Omental fat pad (tissue), 4 donors: ENCODE results near the gene MAFB. TPM values are rescaled to one million over a fixed set of nuclear protein-coding genes. Genes with fewer than 3 reads are reported as not detected.

Source experiments
- ATAC-seq: fragments of 150-250 bp; one replicate; pipeline ENCODE4 v1.9.1; 2016; ENCODE audit warnings: mild to moderate bottlenecking, moderate library complexity; ENCODE audit not compliant: low FRiP score
- DNase-seq: peaks from one replicate; pipeline ENCODE4 v3.0.0-alpha.2; 2019; ENCODE audit warnings: low spot score
- CTCF ChIP-seq, 3 donors: fragments of 450-650 bp; IDR thresholded peaks; one replicate each; pipeline ENCODE4 v1.5.1; 2016 to 2017; ENCODE audit warnings: antibody characterized with exemption in 3 of 3, mild to moderate bottlenecking in 3 of 3, moderate library complexity in 2 of 3
- total RNA-seq, 4 donors: library from RNA; depleted of rRNA; stranded (reverse); fragments of >200 nt; gene quantifications; one replicate each; pipeline ENCODE4 v1.1.0, GENCODE V29; 2016

The MAFB gene
- total RNA-seq, 4 donors from 2014 or later = 44.3 to 173 (median 82.4) TPM

GRCh38 chr20:40720826-40721225, 31.8 kb upstream of the MAFB start:
- DNase-seq = no peak
- TF ChIP-seq CTCF (IDR thresholded peaks at IDR 0.05) = no peak
- no peak for ATAC-seq

GRCh38 chr20:40720099-40720498, 31.1 kb upstream of the MAFB start:
- TF ChIP-seq CTCF (IDR thresholded peaks at IDR 0.05) = no peak
- ATAC-seq = no peak
- no peak for DNase-seq

- TF ChIP-seq CTCF (IDR thresholded peaks at IDR 0.05) = no peak
- DNase-seq (no peak), ATAC-seq (no peak)
Observed at GRCh38 chr20:40718982-40719729, 30.1 kb upstream of the MAFB start.

GRCh38 chr20:40718214-40718977, 29.4 kb upstream of the MAFB start:
- TF ChIP-seq CTCF (IDR thresholded peaks at IDR 0.05) = no peak
- DNase-seq (no peak), ATAC-seq (no peak)

- DNase-seq = no peak
- ATAC-seq = no peak
- no peak for TF ChIP-seq CTCF (IDR thresholded peaks at IDR 0.05)
Observed at GRCh38 chr20:40717343-40717865, 28.4 kb upstream of the MAFB start.

- no peak for ATAC-seq
- no peak for TF ChIP-seq CTCF (IDR thresholded peaks at IDR 0.05)
- DNase-seq = no peak
Observed at GRCh38 chr20:40715491-40715890, 26.5 kb upstream of the MAFB start.
